GM23338 (cell line): ENCODE results near the gene VSTM5. TPM values are rescaled to one million over a fixed set of nuclear protein-coding genes. Genes with fewer than 3 reads are reported as not detected.

ENCODE experiments used
- ATAC-seq: fragments of 200-7000 bp; cut with Tn5 transposase; 3 replicates; pipeline ENCODE4 v1.9.1; 2020
- DNase-seq: peaks from one replicate; pipeline ENCODE4 v3.0.0-alpha.2; 2015; ENCODE audit warnings: low spot score
- H2AFZ ChIP-seq: fragments of 200-600 bp; sonication (generic); 2 replicates; pipeline ENCODE4 v1.8.0; 2016; ENCODE audit warnings: antibody characterized with exemption, mild to moderate bottlenecking, moderate library complexity
- H3F3A ChIP-seq: fragments of 200-600 bp; sonication (generic); replicated peaks from 2 replicates; pipeline ENCODE4 v1.8.0; 2017; ENCODE audit warnings: antibody characterized with exemption, mixed run types, low read depth
- H3K27ac ChIP-seq: fragments of 200-600 bp; sonication (generic); 2 replicates; pipeline ENCODE4 v1.6.1; 2016; ENCODE audit warnings: low read depth
- H3K27me3 ChIP-seq: fragments of 200-600 bp; sonication (generic); 2 replicates; pipeline ENCODE4 v1.8.0; 2016; ENCODE audit warnings: mild to moderate bottlenecking, mixed run types, moderate library complexity; ENCODE audit not compliant: insufficient read depth
- H3K36me3 ChIP-seq: fragments of 200-600 bp; sonication (generic); 2 replicates; pipeline ENCODE4 v1.8.0; 2016; ENCODE audit warnings: mild to moderate bottlenecking; ENCODE audit not compliant: insufficient read depth
- H3K4me1 ChIP-seq: fragments of 200-600 bp; sonication (generic); 2 replicates; pipeline ENCODE4 v1.8.0; 2016; ENCODE audit warnings: mild to moderate bottlenecking, moderate library complexity; ENCODE audit not compliant: insufficient read depth
- H3K4me2 ChIP-seq: fragments of 200-600 bp; sonication (generic); 2 replicates; pipeline ENCODE4 v1.7.1; 2017; ENCODE audit warnings: mixed run types
- H3K4me3 ChIP-seq: fragments of 200-600 bp; sonication (generic); 2 replicates; pipeline ENCODE4 v1.6.1; 2016; ENCODE audit warnings: mixed run types
- H3K79me2 ChIP-seq: fragments of 200-600 bp; sonication (generic); replicated peaks from 2 replicates; pipeline ENCODE4 v1.8.0; 2017; ENCODE audit warnings: mild to moderate bottlenecking; ENCODE audit not compliant: insufficient read depth
- H3K9me2 ChIP-seq: fragments of 200-600 bp; sonication (generic); 2 replicates; pipeline ENCODE4 v1.8.0; 2017; ENCODE audit not compliant: insufficient read depth
- H4K20me1 ChIP-seq: fragments of 200-600 bp; sonication (generic); replicated peaks from 2 replicates; pipeline ENCODE4 v1.8.0; 2017; ENCODE audit warnings: mild to moderate bottlenecking; ENCODE audit not compliant: insufficient read depth
- H3K27ac Mint-ChIP-seq: 2 replicates; pipeline ENCODE4 v1.8.0; 2020; ENCODE audit warnings: inconsistent platforms, mild to moderate bottlenecking, moderate library complexity, mixed read lengths
- H3K27me3 Mint-ChIP-seq: 3 replicates; pipeline ENCODE4 v1.8.0; 2022; ENCODE audit warnings: low read depth, mild to moderate bottlenecking, moderate library complexity, mixed read lengths, inconsistent platforms; ENCODE audit not compliant: insufficient read depth, poor library complexity
- H3K36me3 Mint-ChIP-seq: 3 replicates; pipeline ENCODE4 v1.8.0; 2021; ENCODE audit warnings: low read depth, mild to moderate bottlenecking, inconsistent platforms, moderate library complexity, mixed read lengths
- H3K4me1 Mint-ChIP-seq: 3 replicates; pipeline ENCODE4 v1.8.0; 2020; ENCODE audit warnings: mild to moderate bottlenecking, inconsistent platforms, mixed read lengths
- H3K4me3 Mint-ChIP-seq: 3 replicates; pipeline ENCODE4 v1.8.0; 2021; ENCODE audit warnings: moderate library complexity, mild to moderate bottlenecking, inconsistent platforms, mixed read lengths
- H3K9me3 Mint-ChIP-seq: 3 replicates; pipeline ENCODE4 v1.8.0; 2020; ENCODE audit warnings: moderate library complexity, mild to moderate bottlenecking, inconsistent platforms, mixed read lengths
- ETS1 ChIP-seq: IDR thresholded peaks from 2 replicates; pipeline ENCODE4 v1.6.1; 2016; ENCODE audit warnings: antibody characterized with exemption
- JUNB ChIP-seq: IDR thresholded peaks from one replicate; pipeline ENCODE4 v1.6.1; 2016; ENCODE audit warnings: antibody characterized with exemption; ENCODE audit not compliant: unreplicated experiment
- NANOG ChIP-seq: IDR thresholded peaks from 2 replicates; pipeline ENCODE4 v1.6.1; 2016; ENCODE audit warnings: antibody characterized with exemption, borderline replicate concordance
- POLR2AphosphoS5 ChIP-seq: IDR thresholded peaks from 2 replicates; pipeline ENCODE4 v1.6.1; 2016; ENCODE audit warnings: antibody characterized with exemption, low read depth
- STAT1 ChIP-seq: IDR thresholded peaks from one replicate; pipeline ENCODE4 v1.6.1; 2016; ENCODE audit warnings: antibody characterized with exemption; ENCODE audit not compliant: unreplicated experiment
- ZNF114 ChIP-seq: fragments of 250-450 bp; sonication (Bioruptor Pico); IDR thresholded peaks from 2 replicates; pipeline ENCODE4 v1.5.0; 2020; ENCODE audit warnings: mild to moderate bottlenecking, moderate library complexity
- ZNF331 ChIP-seq: fragments of 250-450 bp; sonication (Bioruptor Pico); IDR thresholded peaks from 2 replicates; pipeline ENCODE4 v1.5.0; 2020; ENCODE audit warnings: low read depth, mild to moderate bottlenecking, moderate library complexity
- polyA plus RNA-seq: library from polyadenylated mRNA; unstranded; fragments of >200 nt; fragmentation: Nextera tagmentation; extraction: Ambion mirVana; gene quantifications from 2 replicates; pipeline ENCODE4 v1.2.1, GENCODE V29; 2016
- total RNA-seq: library from RNA; depleted of rRNA; stranded (reverse); fragments of >200 nt; shearing (Covaris generic); gene quantifications from 2 replicates; pipeline ENCODE4 v1.2.3, GENCODE V29; 2014
- TF ChIP-seq, protein P1 (sequence below): fragments of 250-450 bp; sonication (Bioruptor Pico); IDR thresholded peaks from 2 replicates; pipeline ENCODE4 v1.5.0; 2020; ENCODE audit warnings: mild to moderate bottlenecking, moderate library complexity

VSTM5 gene
- total and polyA plus RNA-seq, 2 experiments from 2014 or later, result 0.21 to 0.66 TPM

DNA sequence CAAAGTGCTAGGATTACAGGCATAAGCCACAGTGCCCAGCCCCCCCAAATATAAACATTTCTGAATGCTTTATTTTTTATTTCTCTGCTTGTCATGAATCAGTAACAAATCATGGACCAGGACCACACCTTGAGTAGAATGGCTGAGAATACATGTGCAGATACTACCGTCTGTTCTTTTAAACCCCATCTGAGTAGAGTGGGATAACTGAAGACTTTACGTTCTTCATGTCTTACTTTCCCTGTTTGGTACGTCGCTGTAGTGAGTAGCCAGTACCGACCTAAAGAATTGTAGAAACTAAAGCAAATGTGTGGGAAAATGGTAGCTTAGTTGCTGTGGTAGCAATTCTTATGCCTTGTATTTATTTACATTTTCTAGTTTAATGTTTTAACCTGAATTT lies 36.4 kb downstream of the VSTM5 start (continued):
- TF ChIP-seq, protein P1, sequence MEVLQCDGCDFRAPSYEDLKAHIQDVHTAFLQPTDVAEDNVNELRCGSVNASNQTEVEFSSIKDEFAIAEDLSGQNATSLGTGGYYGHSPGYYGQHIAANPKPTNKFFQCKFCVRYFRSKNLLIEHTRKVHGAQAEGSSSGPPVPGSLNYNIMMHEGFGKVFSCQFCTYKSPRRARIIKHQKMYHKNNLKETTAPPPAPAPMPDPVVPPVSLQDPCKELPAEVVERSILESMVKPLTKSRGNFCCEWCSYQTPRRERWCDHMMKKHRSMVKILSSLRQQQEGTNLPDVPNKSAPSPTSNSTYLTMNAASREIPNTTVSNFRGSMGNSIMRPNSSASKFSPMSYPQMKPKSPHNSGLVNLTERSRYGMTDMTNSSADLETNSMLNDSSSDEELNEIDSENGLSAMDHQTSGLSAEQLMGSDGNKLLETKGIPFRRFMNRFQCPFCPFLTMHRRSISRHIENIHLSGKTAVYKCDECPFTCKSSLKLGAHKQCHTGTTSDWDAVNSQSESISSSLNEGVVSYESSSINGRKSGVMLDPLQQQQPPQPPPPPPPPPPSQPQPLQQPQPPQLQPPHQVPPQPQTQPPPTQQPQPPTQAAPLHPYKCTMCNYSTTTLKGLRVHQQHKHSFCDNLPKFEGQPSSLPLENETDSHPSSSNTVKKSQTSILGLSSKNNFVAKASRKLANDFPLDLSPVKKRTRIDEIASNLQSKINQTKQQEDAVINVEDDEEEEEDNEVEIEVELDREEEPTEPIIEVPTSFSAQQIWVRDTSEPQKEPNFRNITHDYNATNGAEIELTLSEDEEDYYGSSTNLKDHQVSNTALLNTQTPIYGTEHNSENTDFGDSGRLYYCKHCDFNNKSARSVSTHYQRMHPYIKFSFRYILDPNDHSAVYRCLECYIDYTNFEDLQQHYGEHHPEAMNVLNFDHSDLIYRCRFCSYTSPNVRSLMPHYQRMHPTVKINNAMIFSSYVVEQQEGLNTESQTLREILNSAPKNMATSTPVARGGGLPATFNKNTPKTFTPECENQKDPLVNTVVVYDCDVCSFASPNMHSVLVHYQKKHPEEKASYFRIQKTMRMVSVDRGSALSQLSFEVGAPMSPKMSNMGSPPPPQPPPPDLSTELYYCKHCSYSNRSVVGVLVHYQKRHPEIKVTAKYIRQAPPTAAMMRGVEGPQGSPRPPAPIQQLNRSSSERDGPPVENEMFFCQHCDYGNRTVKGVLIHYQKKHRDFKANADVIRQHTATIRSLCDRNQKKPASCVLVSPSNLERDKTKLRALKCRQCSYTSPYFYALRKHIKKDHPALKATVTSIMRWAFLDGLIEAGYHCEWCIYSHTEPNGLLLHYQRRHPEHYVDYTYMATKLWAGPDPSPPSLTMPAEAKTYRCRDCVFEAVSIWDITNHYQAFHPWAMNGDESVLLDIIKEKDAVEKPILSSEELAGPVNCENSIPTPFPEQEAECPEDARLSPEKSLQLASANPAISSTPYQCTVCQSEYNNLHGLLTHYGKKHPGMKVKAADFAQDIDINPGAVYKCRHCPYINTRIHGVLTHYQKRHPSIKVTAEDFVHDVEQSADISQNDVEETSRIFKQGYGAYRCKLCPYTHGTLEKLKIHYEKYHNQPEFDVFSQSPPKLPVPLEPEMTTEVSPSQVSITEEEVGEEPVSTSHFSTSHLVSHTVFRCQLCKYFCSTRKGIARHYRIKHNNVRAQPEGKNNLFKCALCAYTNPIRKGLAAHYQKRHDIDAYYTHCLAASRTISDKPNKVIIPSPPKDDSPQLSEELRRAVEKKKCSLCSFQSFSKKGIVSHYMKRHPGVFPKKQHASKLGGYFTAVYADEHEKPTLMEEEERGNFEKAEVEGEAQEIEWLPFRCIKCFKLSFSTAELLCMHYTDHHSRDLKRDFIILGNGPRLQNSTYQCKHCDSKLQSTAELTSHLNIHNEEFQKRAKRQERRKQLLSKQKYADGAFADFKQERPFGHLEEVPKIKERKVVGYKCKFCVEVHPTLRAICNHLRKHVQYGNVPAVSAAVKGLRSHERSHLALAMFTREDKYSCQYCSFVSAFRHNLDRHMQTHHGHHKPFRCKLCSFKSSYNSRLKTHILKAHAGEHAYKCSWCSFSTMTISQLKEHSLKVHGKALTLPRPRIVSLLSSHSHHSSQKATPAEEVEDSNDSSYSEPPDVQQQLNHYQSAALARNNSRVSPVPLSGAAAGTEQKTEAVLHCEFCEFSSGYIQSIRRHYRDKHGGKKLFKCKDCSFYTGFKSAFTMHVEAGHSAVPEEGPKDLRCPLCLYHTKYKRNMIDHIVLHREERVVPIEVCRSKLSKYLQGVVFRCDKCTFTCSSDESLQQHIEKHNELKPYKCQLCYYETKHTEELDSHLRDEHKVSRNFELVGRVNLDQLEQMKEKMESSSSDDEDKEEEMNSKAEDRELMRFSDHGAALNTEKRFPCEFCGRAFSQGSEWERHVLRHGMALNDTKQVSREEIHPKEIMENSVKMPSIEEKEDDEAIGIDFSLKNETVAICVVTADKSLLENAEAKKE (CRISPR knock-in tag), result no peak
- TF ChIP-seq STAT1, result no peak

- Mint-ChIP-seq H3K27me3 (no peaks in the 10 kb centered on the region), H3K4me3 (no peak overlapping the region), H3K27ac (no peak overlapping the region), H3K9me3 (no peaks in the 10 kb centered on the region), H3K4me1 (no peaks in the 10 kb centered on the region), H3K36me3 (peaks cover 86% of the 10 kb centered on the region)
- Histone ChIP-seq H3K9me2 (no peaks in the 10 kb centered on the region), H3K4me3 (no peak overlapping the region), H3K36me3 (peaks cover 59% of the 10 kb centered on the region), H3F3A (no peaks in the 10 kb centered on the region), H3K27me3 (no peaks in the 10 kb centered on the region), H4K20me1 (peaks cover 24% of the 10 kb centered on the region), H3K4me2 (no peak overlapping the region), H3K27ac (no peak overlapping the region), H3K79me2 (peaks cover 24% of the 10 kb centered on the region; the same call in 1 of the 2 replicates), H2AFZ (no peak overlapping the region), H3K4me1 (no peaks in the 10 kb centered on the region)
- ATAC-seq (no peak), DNase-seq (no peak)
- TF ChIP-seq ETS1, result no peak
- TF ChIP-seq ZNF114 (CRISPR knock-in tag), result no peak
- TF ChIP-seq NANOG, result no peak
- TF ChIP-seq ZNF331 (CRISPR knock-in tag), result no peak
- TF ChIP-seq, protein P1 (CRISPR knock-in tag), result no peak
- no peak for TF ChIP-seq POLR2AphosphoS5
- TF ChIP-seq STAT1, result no peak
- no peak for TF ChIP-seq JUNB
Measured at GRCh38 chr11:93807980-93808379, 42.4 kb downstream of the VSTM5 start.
